ENCODE measurements around the gene GLIPR1L1.

Gene GLIPR1L1

GRCh38 chr12:75354011-75354410 lies 19.5 kb downstream of the GLIPR1L1 start:
- no peak for FAIRE-seq

DNA sequence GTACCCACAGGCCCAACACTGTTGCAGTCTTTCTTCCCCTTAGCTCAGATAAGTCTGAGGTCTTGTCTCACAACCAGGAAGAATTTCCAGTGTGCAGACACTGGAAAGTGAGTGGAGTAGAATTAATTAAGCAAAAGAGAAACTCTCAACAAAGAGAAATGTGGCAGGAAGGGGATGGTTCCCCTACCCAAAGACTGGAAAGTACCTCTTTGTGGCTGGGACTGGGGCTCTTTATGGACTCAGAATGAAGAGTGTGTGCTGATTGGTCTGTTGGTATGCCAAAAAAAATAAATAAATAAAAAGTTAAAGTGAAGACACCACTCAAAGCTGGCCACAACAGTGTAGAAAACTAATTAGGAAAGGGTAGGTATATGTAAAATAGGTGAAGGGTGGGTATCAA lies 26.4 kb downstream of the GLIPR1L1 start:
- FAIRE-seq: no peak

DNA sequence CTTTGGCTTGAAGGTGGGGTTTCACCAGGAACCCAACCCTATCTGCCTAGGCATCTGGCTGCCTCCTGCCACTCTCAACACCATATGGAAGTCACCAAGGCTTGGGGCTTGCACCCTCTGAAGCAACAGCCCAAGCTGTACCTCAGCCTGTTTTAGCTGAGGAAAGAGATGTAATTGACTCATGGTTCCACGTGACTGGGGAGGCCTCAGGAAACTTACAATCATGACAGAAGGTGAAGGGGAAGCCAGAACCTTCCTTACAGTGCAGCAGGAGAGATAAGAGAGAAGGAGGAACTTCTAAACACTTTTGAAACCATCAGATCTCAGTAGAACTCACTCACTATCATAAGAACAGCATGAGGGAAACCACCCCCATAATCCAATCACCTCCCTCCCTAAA lies 26.9 kb downstream of the GLIPR1L1 start:
- no peak for FAIRE-seq

DNA sequence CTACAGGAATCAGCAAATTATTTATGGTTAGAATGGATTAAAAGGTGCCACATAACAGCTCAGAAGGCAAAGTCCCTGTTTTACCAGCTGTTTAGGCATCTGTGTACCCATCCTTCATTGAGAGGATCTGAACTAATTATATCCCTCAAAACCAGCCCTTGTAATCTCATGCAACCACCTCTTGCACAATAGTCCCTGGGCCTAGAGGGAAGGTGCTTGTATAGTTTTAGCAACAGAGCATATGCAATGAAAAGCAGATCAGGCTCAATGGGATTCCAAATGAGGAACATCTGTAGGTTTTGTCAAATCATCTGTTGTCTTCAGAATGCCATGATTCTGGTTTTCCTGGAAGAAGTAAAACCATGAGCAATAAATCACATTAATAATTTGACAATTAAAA lies 30.4 kb downstream of the GLIPR1L1 start:
- no peak for FAIRE-seq

DNA sequence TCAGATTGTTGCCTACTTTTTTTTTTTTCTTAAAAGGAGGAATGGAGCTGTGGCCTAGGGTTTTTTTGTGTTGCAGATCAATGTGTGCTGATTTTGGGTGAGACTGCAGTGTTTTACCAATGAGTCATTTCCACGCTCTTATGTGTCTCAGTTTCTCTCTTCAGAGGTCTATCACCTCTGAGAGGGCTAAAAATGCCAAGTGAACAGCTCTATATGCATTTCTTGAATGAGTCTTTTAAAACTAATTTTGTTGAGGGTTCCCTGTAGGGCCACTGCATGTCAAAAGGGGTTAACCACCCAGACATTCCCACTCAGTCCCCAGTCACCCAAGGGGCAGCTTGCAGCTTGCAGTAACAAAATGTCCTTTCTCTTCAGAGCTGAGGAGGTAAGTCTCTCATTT lies 32.2 kb downstream of the GLIPR1L1 start:
- no peak for FAIRE-seq

DNA sequence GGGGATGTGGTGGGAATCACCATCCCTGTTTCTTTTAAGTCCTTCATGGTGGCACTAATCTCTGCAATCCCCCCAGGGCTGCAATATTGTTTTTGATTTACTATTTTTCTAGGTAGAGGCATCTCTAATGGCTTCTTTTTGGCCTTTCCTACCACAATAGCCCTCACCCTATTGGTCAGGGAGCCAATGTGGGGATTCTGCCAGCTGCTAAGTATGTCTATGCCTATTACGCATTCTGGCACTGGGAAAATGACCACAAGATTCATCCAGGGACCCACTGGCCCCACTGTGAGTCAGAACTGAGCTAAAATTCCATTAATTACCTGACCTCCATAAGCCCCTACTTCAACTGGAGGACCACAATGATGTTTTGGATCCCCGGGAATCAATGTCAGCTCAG lies 40.5 kb downstream of the GLIPR1L1 start:
- FAIRE-seq: no peak

DNA sequence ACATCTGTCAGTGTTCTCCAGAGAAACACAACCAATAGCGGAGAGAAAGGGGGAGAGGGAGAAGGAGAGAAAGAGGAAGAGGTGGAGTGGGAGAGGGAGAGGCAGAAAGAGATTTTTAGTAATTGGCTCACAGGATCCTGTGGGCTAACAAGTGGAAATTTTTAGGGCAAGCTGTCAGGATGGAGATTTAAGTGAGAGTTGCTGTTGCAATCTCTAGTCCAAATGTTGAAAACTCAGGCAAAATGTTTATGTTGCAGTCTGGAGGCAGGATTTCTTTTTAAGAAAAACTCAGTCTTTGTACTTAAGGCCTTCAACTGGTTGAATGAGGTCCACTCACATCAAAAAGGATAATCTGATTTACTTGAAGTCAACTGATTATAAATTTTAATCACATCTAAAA lies 43.9 kb downstream of the GLIPR1L1 start:
- no peak for FAIRE-seq

DNA sequence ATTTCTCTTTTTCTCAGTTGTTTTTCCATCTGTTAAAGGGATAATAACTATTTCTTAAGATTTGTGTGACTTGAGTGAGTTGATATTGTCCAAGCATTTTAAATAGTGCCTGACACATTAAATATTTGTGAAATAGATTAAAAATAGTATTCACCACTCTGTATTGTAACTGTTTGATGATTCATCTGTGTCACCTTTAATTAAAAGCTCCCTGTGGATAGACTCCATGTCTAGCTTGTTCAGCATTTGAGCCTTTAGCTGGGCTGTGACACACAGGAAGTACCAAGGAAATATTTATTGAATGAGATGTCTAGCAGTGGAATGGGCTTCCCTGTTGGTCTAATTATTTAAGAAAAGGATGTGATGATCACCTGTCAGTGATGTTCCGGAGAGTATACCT lies 54.6 kb downstream of the GLIPR1L1 start:
- peak; percentile 95 for FAIRE-seq

GRCh38 chr12:75389706-75390105 lies 55.2 kb downstream of the GLIPR1L1 start:
- no peak for FAIRE-seq

GRCh38 chr12:75390156-75390898 lies 55.9 kb downstream of the GLIPR1L1 start:
- FAIRE-seq: peak; percentile 90

DNA sequence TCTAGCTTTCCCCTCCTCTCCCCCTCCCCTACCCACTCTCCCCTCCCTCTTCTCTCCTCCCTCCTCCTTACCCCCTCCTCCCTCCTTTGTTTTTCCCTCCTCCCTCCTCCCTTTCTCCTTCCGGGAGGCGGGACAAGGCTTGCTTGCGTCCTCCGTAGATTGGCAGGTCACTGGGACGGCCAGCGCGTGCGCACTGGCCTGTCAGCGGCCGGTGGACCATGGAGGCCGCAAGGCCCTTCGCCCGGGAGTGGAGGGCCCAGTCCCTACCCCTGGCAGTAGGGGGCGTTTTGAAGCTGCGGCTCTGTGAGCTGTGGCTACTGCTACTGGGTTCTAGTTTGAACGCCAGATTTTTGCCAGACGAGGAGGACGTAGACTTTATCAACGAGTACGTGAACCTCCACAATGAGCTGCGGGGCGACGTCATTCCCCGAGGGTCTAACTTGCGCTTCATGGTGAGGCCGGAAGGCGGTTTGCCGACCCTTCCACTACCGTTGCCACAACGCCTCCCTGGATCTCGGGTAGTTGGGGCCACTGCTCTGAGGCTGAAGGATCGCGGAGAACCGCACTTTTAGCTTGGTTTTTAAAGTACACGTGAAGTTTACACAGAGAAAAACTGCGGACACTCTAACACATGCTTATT lies 56.5 kb downstream of the GLIPR1L1 start, which contains the start of gene GLIPR1L2:
GLIPR1L2 (plus strand) TSS at position 191 of the 640 bp plus-strand sequence; CDS start at position 219, 28 bp downstream.
- FAIRE-seq: no peak

DNA sequence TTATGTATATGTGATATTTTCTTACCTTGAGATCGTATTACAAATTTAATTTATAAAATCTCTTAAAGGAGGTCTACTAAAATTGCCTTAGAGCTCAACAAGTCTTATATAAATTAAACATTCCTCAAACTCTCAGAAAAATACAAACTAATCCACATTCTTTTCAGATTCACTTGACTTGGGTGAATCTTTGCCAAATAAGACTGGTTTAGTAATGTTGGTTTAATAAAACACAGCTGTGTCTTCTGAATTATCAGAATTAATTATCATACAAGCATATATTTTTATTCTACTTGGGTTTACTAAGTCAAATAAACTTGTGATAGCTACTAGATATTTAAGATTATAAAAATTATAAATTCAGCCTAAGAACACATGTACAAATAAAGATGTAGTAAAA lies 69.8 kb downstream of the GLIPR1L1 start:
- no peak for FAIRE-seq

DNA sequence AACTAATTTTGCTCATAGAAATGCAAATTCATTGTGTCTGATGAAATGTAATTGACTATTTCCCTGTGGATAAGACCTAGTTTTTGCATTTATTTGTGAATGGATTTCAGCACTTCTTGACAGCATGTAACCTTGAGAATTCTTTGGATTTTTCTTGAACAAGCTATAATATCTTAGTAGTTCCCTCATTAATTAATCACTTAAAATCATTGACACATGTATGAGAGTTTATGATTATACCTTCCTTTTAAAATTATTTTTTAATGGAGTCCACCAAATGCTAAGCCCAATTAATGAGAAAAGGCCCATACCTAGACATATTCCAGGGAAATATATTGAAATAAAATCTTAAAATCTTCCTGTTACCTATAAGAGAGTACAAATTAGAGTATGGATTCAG lies 73.2 kb downstream of the GLIPR1L1 start:
- FAIRE-seq: no peak

- peak; percentile 92 for FAIRE-seq
These were observed 75.4 kb downstream of the GLIPR1L1 start for GRCh38 chr12:75409830-75410229.

GRCh38 chr12:75414671-75415070 lies 80.2 kb downstream of the GLIPR1L1 start:
- no peak for FAIRE-seq

- no peak for FAIRE-seq
These were observed 85.4 kb downstream of the GLIPR1L1 start for GRCh38 chr12:75419841-75420240.

Data from islet of Langerhans (tissue), 1 donor.